Keratinocyte (primary cell): ENCODE measurements around the gene SLC35D2. TPM values are rescaled to one million over a fixed set of nuclear protein-coding genes. Genes with fewer than 3 reads are reported as not detected.

Experiments used
- DNase-seq: peaks from one replicate; pipeline ENCODE4 v3.0.0-alpha.2; 2011; ENCODE audit warnings: low read depth, missing footprints, low spot score
- FAIRE-seq: peaks from 2 replicates; lab custom pipeline; 2011; peaks lifted over from hg19 to GRCh38; lab: Jason Lieb, UNC
- H2AFZ ChIP-seq: 2 replicates; pipeline ENCODE4 v1.6.0; 2012; ENCODE audit warnings: low read length, control low read depth, inconsistent platforms; ENCODE audit not compliant: control insufficient read depth
- H3K27ac ChIP-seq: 2 replicates; pipeline ENCODE4 v1.5.1; 2011; ENCODE audit warnings: low read length; ENCODE audit not compliant: control insufficient read depth, insufficient read depth
- H3K27me3 ChIP-seq: 3 replicates; pipeline ENCODE4 v1.6.0; 2011; ENCODE audit warnings: low read length; ENCODE audit not compliant: control insufficient read depth, insufficient read depth; ENCODE audit errors: extremely low read depth
- H3K36me3 ChIP-seq, 2 experiments: 2 replicates in 1 of 2; 3 replicates in 1 of 2; pipeline ENCODE4 v1.5.1; 2011; ENCODE audit warnings: low read length in 2 of 2, mild to moderate bottlenecking in 1 of 2; ENCODE audit not compliant: control insufficient read depth in 2 of 2, insufficient read depth in 2 of 2; ENCODE audit errors: extremely low read depth in 1 of 2
- H3K4me1 ChIP-seq: 3 replicates; pipeline ENCODE4 v1.5.1; 2011; ENCODE audit warnings: low read length; ENCODE audit not compliant: control insufficient read depth, insufficient read depth; ENCODE audit errors: extremely low read depth
- H3K4me2 ChIP-seq: 3 replicates; pipeline ENCODE4 v1.6.0; 2011; ENCODE audit warnings: low read depth, low read length; ENCODE audit not compliant: control insufficient read depth, insufficient read depth; ENCODE audit errors: extremely low read depth
- H3K4me3 ChIP-seq, 3 experiments: fragments of 200-600 bp in 1 of 3; sonication (generic) in 1 of 3; 2 replicates in 2 of 3; 3 replicates in 1 of 3; pipeline ENCODE4 v1.5.1; 2011 to 2016; ENCODE audit warnings: low read length in 3 of 3, mild to moderate bottlenecking in 3 of 3, control low read depth in 2 of 3, inconsistent platforms in 1 of 3, low read depth in 1 of 3, mixed read lengths in 1 of 3, mixed run types in 1 of 3, moderate library complexity in 1 of 3; ENCODE audit not compliant: control insufficient read depth in 2 of 3, insufficient read depth in 2 of 3; ENCODE audit errors: extremely low read depth in 1 of 3
- H3K79me2 ChIP-seq: 2 replicates; pipeline ENCODE4 v1.6.0; 2012; ENCODE audit warnings: low read length; ENCODE audit not compliant: control insufficient read depth, insufficient read depth
- H3K9ac ChIP-seq: 3 replicates; pipeline ENCODE4 v1.6.0; 2011; ENCODE audit warnings: low read length; ENCODE audit not compliant: control insufficient read depth, insufficient read depth; ENCODE audit errors: extremely low read depth
- H3K9me1 ChIP-seq: 3 replicates; pipeline ENCODE4 v1.6.0; 2011; ENCODE audit warnings: low read length; ENCODE audit not compliant: control insufficient read depth, insufficient read depth; ENCODE audit errors: extremely low read depth
- H3K9me3 ChIP-seq: 2 replicates; pipeline ENCODE4 v1.5.1; 2012; ENCODE audit warnings: low read depth, low read length; ENCODE audit not compliant: control insufficient read depth
- H4K20me1 ChIP-seq: 3 replicates; pipeline ENCODE4 v1.6.0; 2011; ENCODE audit warnings: low read length; ENCODE audit not compliant: control insufficient read depth, insufficient read depth; ENCODE audit errors: extremely low read depth
- CTCF ChIP-seq, 3 experiments: IDR thresholded peaks in 1 of 3; conservative IDR thresholded peaks in 1 of 3; optimal IDR thresholded peaks in 1 of 3; 2 replicates in 2 of 3; 3 replicates in 1 of 3; pipeline versions ENCODE3 to v1.5.1; 2011; ENCODE audit warnings: low read length in 3 of 3, mild to moderate bottlenecking in 3 of 3, moderate library complexity in 2 of 3, control low read depth in 1 of 3, inconsistent platforms in 1 of 3; ENCODE audit not compliant: insufficient read depth in 2 of 3; ENCODE audit errors: extremely low read depth in 1 of 3
- EZH2 ChIP-seq: IDR thresholded peaks from one replicate; pipeline ENCODE4 v1.6.1; 2012; ENCODE audit warnings: inconsistent platforms, mild to moderate bottlenecking, low read length, moderate library complexity
- dilution Hi-C: fragments of 300-500 bp; cut with MboI; formaldehyde crosslinking; loops from one replicate; pipeline ENCODE4 v1.7.0; 2020; ENCODE audit warnings: low sequenced_read_pairs; ENCODE audit not compliant: extremely low pct_ligation_motif_present
- polyA plus RNA-seq, 5 experiments: library from polyadenylated mRNA; depleted of rRNA in 3 of 5; stranded (reverse) in 3 of 5; stranded (forward) in 1 of 5; unstranded in 1 of 5; fragments of >200 nt; gene quantifications; 1 replicate in 1 of 5; 2 replicates in 3 of 5; 3 replicates in 1 of 5; pipeline versions ENCODE4 v1.2.1 to v1.2.3, GENCODE V29; 2011 to 2012; ENCODE audit warnings: missing spikeins in 2 of 5, low read depth in 1 of 5, low replicate concordance in 1 of 5

The SLC35D2 gene
- polyA plus RNA-seq, 1 donor (not counting 4 experiments of a cell fraction or from before 2014, with no cell fraction given): 20.4 TPM

- no peaks in the 10 kb centered on the region for H3K36me3 ChIP-seq
- no peak overlapping the region for H3K27ac ChIP-seq
- TF ChIP-seq EZH2 (no peak), CTCF (optimal IDR thresholded peaks at IDR 0.05 in 1 of 3, IDR thresholded peaks at IDR 0.05 in 1 of 3, conservative IDR thresholded peaks at IDR 0.05 in 1 of 3; ENCODE audit: extremely low read depth in 1 of 3, insufficient read depth in 2 of 3, low read length in 3 of 3) (no peak)
- H3K9ac ChIP-seq: no peak overlapping the region
- H3K4me1 ChIP-seq: no peaks in the 10 kb centered on the region
- H3K4me2 ChIP-seq: no peak overlapping the region
- no peaks in the 10 kb centered on the region for H3K9me1 ChIP-seq
- no peaks in the 10 kb centered on the region for H3K27me3 ChIP-seq
- no peak overlapping the region for H3K4me3 ChIP-seq
- H3K79me2 ChIP-seq: peaks cover 13% of the 10 kb centered on the region
- H4K20me1 ChIP-seq: no peaks in the 10 kb centered on the region
- DNase-seq: no peak
- peaks cover 1% of the 10 kb centered on the region for H3K9me3 ChIP-seq
- dilution Hi-C loops: no loop called here
- no peak for FAIRE-seq
- H2AFZ ChIP-seq: no peak overlapping the region
Measured at GRCh38 chr9:96400132-96400910, 16.8 kb upstream of the SLC35D2 start.

GRCh38 chr9:96399325-96399633 is 15.8 kb upstream of the SLC35D2 start:
- H3K27me3 ChIP-seq: no peaks in the 10 kb centered on the region
- no peak overlapping the region for H3K4me2 ChIP-seq
- H4K20me1 ChIP-seq: no peaks in the 10 kb centered on the region
- no peak overlapping the region for H3K4me3 ChIP-seq
- H3K9ac ChIP-seq: no peak overlapping the region
- H3K79me2 ChIP-seq: peaks cover 11% of the 10 kb centered on the region
- no peak overlapping the region for H2AFZ ChIP-seq
- FAIRE-seq: no peak
- no peaks in the 10 kb centered on the region for H3K4me1 ChIP-seq
- dilution Hi-C loops: no loop called here
- peaks cover 1% of the 10 kb centered on the region for H3K9me3 ChIP-seq
- no peaks in the 10 kb centered on the region for H3K36me3 ChIP-seq
- no peaks in the 10 kb centered on the region for H3K9me1 ChIP-seq
- no peak for DNase-seq
- TF ChIP-seq CTCF (optimal IDR thresholded peaks at IDR 0.05 in 1 of 3, IDR thresholded peaks at IDR 0.05 in 1 of 3, conservative IDR thresholded peaks at IDR 0.05 in 1 of 3; ENCODE audit: extremely low read depth in 1 of 3, insufficient read depth in 2 of 3, low read length in 3 of 3) (no peak), EZH2 (no peak)
- no peak overlapping the region for H3K27ac ChIP-seq
